ENCODE data around the gene DPP8. TPM values are rescaled to one million over a fixed set of nuclear protein-coding genes. Genes with fewer than 3 reads are reported as not detected.
"Not testable (repeated sequence)": the region's sequence is repeated elsewhere in the genome, so short reads cannot be mapped to it uniquely, and the experiment has no call there.

Gene DPP8
- total RNA-seq, 1 donor from 2014 or later = 30.8 TPM

DNA sequence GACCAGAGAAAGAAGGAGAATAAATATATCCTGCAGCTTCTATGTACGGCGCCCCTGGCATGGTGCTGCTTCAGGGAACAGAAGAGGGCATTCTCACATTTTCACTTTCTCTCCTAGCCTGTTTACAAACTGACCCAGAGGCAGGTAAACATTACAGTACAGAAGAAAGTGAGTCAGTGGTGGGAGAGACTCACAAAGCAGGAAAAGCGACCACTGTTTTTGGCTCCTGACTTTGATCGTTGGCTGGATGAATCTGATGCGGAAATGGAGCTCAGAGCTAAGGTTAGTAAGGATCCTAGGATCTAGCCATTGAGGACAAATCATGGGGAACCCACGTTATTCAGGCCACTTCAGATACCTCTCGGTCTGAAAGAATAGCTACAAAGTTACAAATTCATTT lies 39.1 kb upstream of the DPP8 start:
- H3K36me3 ChIP-seq (ENCODE audit: control insufficient read depth, insufficient read depth, low read length) = no peaks in the 10 kb centered on the region

GRCh38 chr15:65553691-65554090 lies 36.2 kb upstream of the DPP8 start:
- TF ChIP-seq CTCF (IDR thresholded peaks at IDR 0.05; ENCODE audit: insufficient read depth, low read length, poor library complexity, severe bottlenecking) = no peak
- H3K27me3 ChIP-seq (ENCODE audit: control insufficient read depth, insufficient read depth, low read length) = no peaks in the 10 kb centered on the region
- DNase-seq (ENCODE audit: low read depth) = no peak
- H3K4me3 ChIP-seq (ENCODE audit: low read depth, low read length) = no peak overlapping the region
- H3K36me3 ChIP-seq (ENCODE audit: control insufficient read depth, insufficient read depth, low read length) = no peaks in the 10 kb centered on the region

More for the DNA sequence above, 39.1 kb upstream of the DPP8 start:
- DNase-seq (ENCODE audit: low read depth) = no peak
- H3K4me3 ChIP-seq (ENCODE audit: low read depth, low read length) = no peak overlapping the region
- TF ChIP-seq CTCF (IDR thresholded peaks at IDR 0.05; ENCODE audit: insufficient read depth, low read length, poor library complexity, severe bottlenecking) = no peak
- no peaks in the 10 kb centered on the region for H3K27me3 ChIP-seq (ENCODE audit: control insufficient read depth, insufficient read depth, low read length)

DNA sequence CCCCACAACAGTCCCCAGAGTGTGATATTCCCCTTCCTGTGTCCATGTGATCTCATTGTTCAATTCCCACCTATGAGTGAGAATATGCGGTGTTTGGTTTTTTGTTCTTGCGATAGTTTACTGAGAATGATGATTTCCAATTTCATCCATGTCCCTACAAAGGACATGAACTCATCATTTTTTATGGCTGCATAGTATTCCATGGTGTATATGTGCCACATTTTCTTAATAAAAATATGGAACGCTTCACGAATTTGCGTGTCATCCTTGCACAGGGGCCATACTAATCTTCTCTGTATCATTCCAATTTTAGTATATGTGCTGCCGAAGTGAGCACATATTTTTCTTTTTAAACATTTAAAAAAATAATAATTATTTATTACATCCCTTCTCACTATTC lies 35.4 kb upstream of the DPP8 start:
- DNase-seq (ENCODE audit: low read depth); H3K36me3 ChIP-seq (ENCODE audit: control insufficient read depth, insufficient read depth, low read length); H3K4me3 ChIP-seq (ENCODE audit: low read depth, low read length): not testable (repeated sequence)

GRCh38 chr15:65551183-65551582 lies 33.7 kb upstream of the DPP8 start:
- no peaks in the 10 kb centered on the region for H3K36me3 ChIP-seq (ENCODE audit: control insufficient read depth, insufficient read depth, low read length)
- DNase-seq (ENCODE audit: low read depth) = no peak
- no peak for TF ChIP-seq CTCF (IDR thresholded peaks at IDR 0.05; ENCODE audit: insufficient read depth, low read length, poor library complexity, severe bottlenecking)

More for the DNA sequence above, 35.4 kb upstream of the DPP8 start:
- H3K27me3 ChIP-seq (ENCODE audit: control insufficient read depth, insufficient read depth, low read length) = not testable (repeated sequence)

DNA sequence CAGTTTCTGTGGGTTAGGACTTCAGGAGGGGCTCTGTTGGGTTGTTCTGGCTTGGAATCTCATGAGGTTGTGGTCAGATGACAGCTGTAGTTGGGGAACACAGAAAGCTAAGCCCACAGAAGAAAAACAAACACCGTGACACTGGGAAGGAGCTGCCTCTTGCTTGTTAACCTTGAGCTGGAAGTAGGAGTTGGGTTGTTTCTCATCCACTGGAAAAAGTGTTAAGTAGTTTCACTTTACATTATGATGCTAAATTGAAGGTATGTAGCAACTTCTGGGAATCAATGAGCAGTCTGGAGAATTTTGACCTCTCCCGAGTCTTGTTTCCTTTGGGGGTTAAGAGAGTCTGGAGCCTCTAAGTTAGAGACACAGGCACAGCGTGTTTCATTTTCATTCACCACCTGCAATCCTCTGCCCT lies 33.2 kb upstream of the DPP8 start:
- no peak overlapping the region for H3K4me3 ChIP-seq (ENCODE audit: low read depth, low read length)
- H3K36me3 ChIP-seq (ENCODE audit: control insufficient read depth, insufficient read depth, low read length) = no peaks in the 10 kb centered on the region
- no peak for TF ChIP-seq CTCF (IDR thresholded peaks at IDR 0.05; ENCODE audit: insufficient read depth, low read length, poor library complexity, severe bottlenecking)
- DNase-seq (ENCODE audit: low read depth) = no peak
- H3K27me3 ChIP-seq (ENCODE audit: control insufficient read depth, insufficient read depth, low read length) = no peaks in the 10 kb centered on the region

More at GRCh38 chr15:65551183-65551582, 33.7 kb upstream of the DPP8 start:
- no peaks in the 10 kb centered on the region for H3K27me3 ChIP-seq (ENCODE audit: control insufficient read depth, insufficient read depth, low read length)
- no peak overlapping the region for H3K4me3 ChIP-seq (ENCODE audit: low read depth, low read length)

DNA sequence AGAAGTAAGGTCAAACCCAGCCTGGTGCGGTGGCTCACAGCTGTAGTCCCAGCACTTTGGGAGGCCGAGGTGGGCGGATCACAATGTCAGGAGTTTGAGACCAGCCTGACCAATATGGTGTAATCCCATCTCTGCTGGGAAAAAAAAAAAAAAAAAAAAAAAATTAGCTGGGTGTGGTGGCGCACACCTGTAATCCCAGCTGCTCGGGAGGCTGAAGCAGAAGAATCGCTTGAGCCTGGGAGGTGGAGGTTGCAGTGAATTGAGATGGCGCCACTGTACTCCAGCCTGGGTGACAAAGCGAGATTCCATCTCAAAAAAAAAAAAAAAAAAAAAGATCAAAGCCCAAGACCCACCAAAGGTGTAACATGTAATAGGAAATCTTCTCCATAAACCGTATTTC lies 31.8 kb upstream of the DPP8 start:
- H3K36me3 ChIP-seq (ENCODE audit: control insufficient read depth, insufficient read depth, low read length); H3K4me3 ChIP-seq (ENCODE audit: low read depth, low read length); DNase-seq (ENCODE audit: low read depth); H3K27me3 ChIP-seq (ENCODE audit: control insufficient read depth, insufficient read depth, low read length): not testable (repeated sequence)

GRCh38 chr15:65547841-65548240 lies 30.4 kb upstream of the DPP8 start:
- no peaks in the 10 kb centered on the region for H3K36me3 ChIP-seq (ENCODE audit: control insufficient read depth, insufficient read depth, low read length)
- no peak overlapping the region for H3K4me3 ChIP-seq (ENCODE audit: low read depth, low read length)
- TF ChIP-seq CTCF (IDR thresholded peaks at IDR 0.05; ENCODE audit: insufficient read depth, low read length, poor library complexity, severe bottlenecking) = no peak
- no peaks in the 10 kb centered on the region for H3K27me3 ChIP-seq (ENCODE audit: control insufficient read depth, insufficient read depth, low read length)
- no peak for DNase-seq (ENCODE audit: low read depth)

Measured in kidney epithelial cell (primary cell).